Adipocyte (in vitro differentiated cells): ENCODE measurements around the gene MPHOSPH9.
A peak's percentile ranks its signal among the peaks of the same experiment; 100 is the strongest.

Source experiments
- DNase-seq: peaks from one replicate; pipeline ENCODE4 v3.0.0-alpha.2; 2015; ENCODE audit warnings: low read depth
- H3K27me3 ChIP-seq: replicated peaks from 2 replicates; pipeline ENCODE4 v1.7.0; 2013; ENCODE audit warnings: mild to moderate bottlenecking, low read length, moderate library complexity; ENCODE audit not compliant: control insufficient read depth, insufficient read depth
- H3K36me3 ChIP-seq: 2 replicates; pipeline ENCODE4 v1.7.0; 2013; ENCODE audit warnings: low read length, mild to moderate bottlenecking, moderate library complexity; ENCODE audit not compliant: control insufficient read depth, insufficient read depth, severe bottlenecking
- H3K4me1 ChIP-seq: 2 replicates; pipeline ENCODE4 v1.7.0; 2013; ENCODE audit warnings: mild to moderate bottlenecking, low read length, moderate library complexity; ENCODE audit not compliant: control insufficient read depth, insufficient read depth
- H3K4me3 ChIP-seq: 2 replicates; pipeline ENCODE4 v1.7.0; 2013; ENCODE audit warnings: mild to moderate bottlenecking, low read length, moderate library complexity
- H3K9ac ChIP-seq: 2 replicates; pipeline ENCODE4 v1.7.0; 2013; ENCODE audit warnings: mild to moderate bottlenecking, low read length, moderate library complexity
- H3K9me3 ChIP-seq: 2 replicates; pipeline ENCODE4 v1.7.0; 2013; ENCODE audit warnings: mild to moderate bottlenecking, low read length, moderate library complexity; ENCODE audit not compliant: control insufficient read depth

MPHOSPH9 gene

DNA sequence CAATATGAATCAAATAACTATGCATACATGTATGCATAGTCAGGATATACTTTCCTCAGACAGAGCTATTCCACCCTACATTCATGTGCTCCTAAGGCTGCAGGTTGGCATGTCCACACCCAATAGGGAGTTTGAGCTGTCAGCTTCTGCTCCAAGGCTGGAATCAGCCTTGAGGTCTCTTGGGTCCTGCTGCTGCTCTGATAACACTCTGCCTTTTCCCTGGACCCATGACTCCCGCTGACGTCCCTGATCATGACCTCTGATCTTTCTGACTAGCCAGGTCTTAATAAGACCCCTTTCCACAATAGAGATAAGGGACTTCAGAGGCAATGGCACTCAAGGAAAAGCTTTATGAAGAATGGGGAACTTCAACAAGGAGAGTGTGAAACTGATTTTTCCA lies 87.7 kb downstream of the MPHOSPH9 start:
- Histone ChIP-seq H3K4me1 (peaks cover 47% of the 10 kb centered on the region), H3K36me3 (no peaks in the 10 kb centered on the region)

GRCh38 chr12:123143736-123144461 lies 89.0 kb downstream of the MPHOSPH9 start:
- Histone ChIP-seq H3K9ac (no peak overlapping the region), H3K27me3 (no peaks in the 10 kb centered on the region), H3K36me3 (no peaks in the 10 kb centered on the region), H3K9me3 (no peaks in the 10 kb centered on the region), H3K4me1 (peaks cover 45% of the 10 kb centered on the region), H3K4me3 (no peak overlapping the region)
- no peak for DNase-seq

More for the DNA sequence above, 87.7 kb downstream of the MPHOSPH9 start:
- Histone ChIP-seq H3K27me3 (no peaks in the 10 kb centered on the region), H3K9ac (no peak overlapping the region), H3K9me3 (no peaks in the 10 kb centered on the region), H3K4me3 (no peak overlapping the region)
- no peak for DNase-seq

DNA sequence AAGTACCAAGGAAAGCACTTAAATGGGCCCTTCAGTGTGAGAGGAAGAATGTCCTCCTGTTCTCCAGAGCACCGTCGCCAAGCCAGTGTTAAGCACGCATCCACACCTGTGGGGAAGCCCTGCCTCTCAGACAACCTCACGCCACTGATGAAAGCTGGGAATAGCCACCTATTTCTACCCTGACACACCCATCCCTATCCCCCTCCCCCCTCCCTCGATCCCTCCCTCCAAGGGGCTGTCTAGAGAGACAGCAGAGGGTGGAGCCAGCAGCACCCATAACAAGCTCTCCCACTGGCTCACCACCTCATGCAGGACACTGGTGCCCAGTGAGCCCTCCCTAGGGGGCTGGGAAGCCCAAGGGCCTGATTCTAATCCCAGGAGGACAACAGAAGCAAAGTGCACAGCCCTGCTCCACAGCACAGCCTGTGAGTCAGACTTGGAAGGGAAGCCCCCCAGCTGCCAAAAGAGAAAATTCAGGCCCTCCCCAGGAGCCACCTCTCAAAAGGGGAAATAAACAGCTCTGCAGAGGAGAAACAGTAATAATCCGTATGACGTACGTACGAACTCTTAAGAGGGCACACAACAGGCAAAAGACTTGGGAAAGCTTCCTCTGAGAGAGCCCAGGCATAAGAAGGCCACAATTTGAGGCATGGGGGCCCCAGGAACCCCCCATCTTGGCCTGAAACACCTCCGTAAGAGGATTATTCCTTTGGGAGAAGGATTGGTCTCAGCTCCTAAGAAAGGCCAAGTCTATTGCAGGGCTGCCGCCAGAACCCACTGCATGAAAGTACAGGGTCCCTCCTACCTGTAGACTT lies 89.8 kb downstream of the MPHOSPH9 start:
- H3K9ac ChIP-seq: peak overlapping the region; percentile 80
- no peaks in the 10 kb centered on the region for H3K36me3 ChIP-seq
- no peaks in the 10 kb centered on the region for H3K27me3 ChIP-seq
- H3K4me3 ChIP-seq: peak overlapping the region; percentile 65
- H3K9me3 ChIP-seq: no peaks in the 10 kb centered on the region
- DNase-seq: no peak
- peaks cover 45% of the 10 kb centered on the region for H3K4me1 ChIP-seq

DNA sequence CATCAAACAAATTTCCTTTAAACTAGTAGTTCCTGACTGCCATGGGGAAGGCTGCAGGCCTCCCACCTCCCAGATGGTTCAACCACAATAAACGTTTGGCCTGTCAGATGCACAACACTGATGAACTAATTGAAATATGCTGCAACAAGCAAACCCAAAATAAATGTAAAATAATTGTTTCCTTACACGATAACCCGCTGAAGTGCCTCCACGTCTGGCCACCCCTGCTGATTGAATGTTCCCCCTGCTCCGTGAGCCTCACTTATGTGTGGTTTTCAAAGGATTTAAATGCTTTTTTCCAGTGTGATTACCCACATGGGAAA lies 90.5 kb downstream of the MPHOSPH9 start:
- Histone ChIP-seq H3K4me1 (peaks cover 45% of the 10 kb centered on the region), H3K4me3 (peak overlapping the region; percentile 65), H3K27me3 (no peaks in the 10 kb centered on the region), H3K9me3 (no peaks in the 10 kb centered on the region), H3K9ac (peak overlapping the region; percentile 80), H3K36me3 (no peaks in the 10 kb centered on the region)
- DNase-seq: no peak

DNA sequence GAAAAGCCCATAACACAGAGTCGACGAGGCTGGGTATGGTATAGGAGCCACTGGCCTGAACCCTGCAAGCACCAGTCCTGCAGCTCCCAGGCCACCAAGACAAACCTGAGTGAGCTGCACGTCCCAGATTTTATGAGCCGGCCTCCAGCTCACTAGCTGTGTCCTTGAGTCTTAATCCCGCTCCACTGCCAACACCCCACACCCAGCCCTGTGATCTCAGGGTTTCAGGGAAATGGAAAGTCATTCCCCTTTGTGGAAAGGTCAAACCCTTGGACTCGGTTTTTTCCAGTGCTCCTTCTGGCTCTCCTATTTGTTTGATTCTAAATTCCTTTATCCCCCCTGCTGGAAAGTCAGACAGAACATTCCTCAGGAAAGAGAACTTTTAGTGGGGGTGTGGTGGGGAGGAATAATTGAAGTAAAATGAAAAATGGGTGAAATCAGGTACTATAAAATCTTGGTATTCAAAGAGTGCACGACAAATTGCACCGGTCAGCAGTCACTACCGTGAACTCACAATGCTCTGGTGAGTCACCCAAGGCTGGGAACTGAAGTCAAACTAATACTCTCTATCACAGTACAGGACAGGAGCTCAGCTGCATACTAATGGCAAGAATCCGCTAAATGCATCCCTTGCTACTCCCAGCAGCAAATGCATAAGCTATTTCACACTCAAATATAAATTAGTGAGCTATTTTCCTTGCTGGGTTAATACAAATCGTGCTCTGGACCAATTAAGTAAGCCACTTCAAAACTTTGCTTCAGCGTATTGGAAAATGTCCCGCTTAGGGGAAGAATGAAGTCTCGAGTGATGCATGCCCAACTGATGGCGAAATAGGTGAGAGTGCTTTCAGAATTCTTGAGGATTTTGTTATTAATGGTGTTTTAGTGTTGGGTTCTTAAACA lies 91.1 kb downstream of the MPHOSPH9 start:
- H3K4me3 ChIP-seq: peak overlapping the region; percentile 65
- H3K4me1 ChIP-seq: peaks cover 45% of the 10 kb centered on the region
- H3K9ac ChIP-seq: peak overlapping the region; percentile 80
- peaks cover 4% of the 10 kb centered on the region for H3K36me3 ChIP-seq
- DNase-seq: peak; percentile 81
- no peaks in the 10 kb centered on the region for H3K9me3 ChIP-seq
- no peaks in the 10 kb centered on the region for H3K27me3 ChIP-seq

GRCh38 chr12:123140676-123141614 lies 92.0 kb downstream of the MPHOSPH9 start:
- Histone ChIP-seq H3K27me3 (no peaks in the 10 kb centered on the region), H3K9ac (peak overlapping the region; percentile 80), H3K4me3 (peak overlapping the region; percentile 65), H3K36me3 (peaks cover 4% of the 10 kb centered on the region), H3K4me1 (peaks cover 45% of the 10 kb centered on the region), H3K9me3 (no peaks in the 10 kb centered on the region)
- no peak for DNase-seq

DNA sequence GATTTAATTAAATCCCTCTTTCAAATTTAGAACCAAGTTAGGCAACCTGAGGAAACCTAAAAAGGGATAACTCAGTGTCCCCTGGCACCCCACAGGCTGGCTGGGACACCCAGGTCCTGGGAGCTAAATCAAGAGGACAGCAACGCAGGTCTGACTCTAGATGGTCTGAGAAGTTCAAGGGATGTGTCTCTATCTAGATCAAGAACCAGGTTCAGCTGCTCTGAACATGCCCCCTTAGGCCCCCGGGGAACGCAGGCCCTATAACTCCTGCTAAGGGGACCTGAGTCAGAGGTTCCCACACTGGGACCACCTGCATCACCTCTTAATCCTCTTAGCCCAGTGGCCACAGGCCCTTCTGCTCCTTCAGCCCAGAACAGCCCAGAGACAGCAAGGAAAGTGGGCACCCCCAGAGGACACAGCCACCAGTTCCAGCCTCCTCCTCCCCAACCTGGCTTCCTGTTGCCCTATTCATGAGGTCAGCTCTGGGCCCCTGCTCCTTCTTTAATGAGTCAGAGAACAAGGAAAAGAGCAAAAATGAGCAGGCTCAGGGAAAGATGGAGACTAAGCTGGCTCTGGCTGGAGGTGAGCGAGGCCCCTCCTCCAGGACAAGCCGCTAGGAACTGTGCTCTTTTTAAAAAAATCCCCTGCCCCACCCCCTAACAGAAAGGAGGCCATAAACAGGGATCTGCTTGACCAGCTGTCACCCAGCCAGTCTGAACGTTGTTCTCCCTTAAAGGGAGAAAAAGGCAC lies 92.8 kb downstream of the MPHOSPH9 start:
- Histone ChIP-seq H3K36me3 (peaks cover 4% of the 10 kb centered on the region), H3K4me1 (peaks cover 45% of the 10 kb centered on the region), H3K9ac (peak overlapping the region; percentile 80), H3K4me3 (no peak overlapping the region), H3K9me3 (no peaks in the 10 kb centered on the region), H3K27me3 (no peaks in the 10 kb centered on the region)
- peak; percentile 34 for DNase-seq

GRCh38 chr12:123135688-123136087 lies 97.3 kb downstream of the MPHOSPH9 start:
- H3K9ac ChIP-seq: no peak overlapping the region
- no peaks in the 10 kb centered on the region for H3K9me3 ChIP-seq
- H3K27me3 ChIP-seq: no peaks in the 10 kb centered on the region
- H3K4me3 ChIP-seq: no peak overlapping the region
- peaks cover 27% of the 10 kb centered on the region for H3K4me1 ChIP-seq
- no peak for DNase-seq
- H3K36me3 ChIP-seq: peaks cover 4% of the 10 kb centered on the region

- no peak overlapping the region for H3K4me3 ChIP-seq
- H3K36me3 ChIP-seq: peaks cover 4% of the 10 kb centered on the region
- no peak for DNase-seq
- H3K9me3 ChIP-seq: no peaks in the 10 kb centered on the region
- peaks cover 19% of the 10 kb centered on the region for H3K4me1 ChIP-seq
- H3K9ac ChIP-seq: no peak overlapping the region
- H3K27me3 ChIP-seq: no peaks in the 10 kb centered on the region
These were observed 98.1 kb downstream of the MPHOSPH9 start for GRCh38 chr12:123134826-123135225.

GRCh38 chr12:123134271-123134671 lies 98.7 kb downstream of the MPHOSPH9 start:
- Histone ChIP-seq H3K36me3 (peaks cover 4% of the 10 kb centered on the region), H3K4me1 (peaks cover 15% of the 10 kb centered on the region), H3K4me3 (no peak overlapping the region), H3K9ac (no peak overlapping the region), H3K9me3 (no peaks in the 10 kb centered on the region), H3K27me3 (no peaks in the 10 kb centered on the region)
- DNase-seq: no peak
